ENCODE results near the gene HS6ST1.

- TF ChIP-seq POLR2A (IDR thresholded peaks at IDR 0.05): no peak
- no peak for TF ChIP-seq CTCF (IDR thresholded peaks at IDR 0.05)
Observed at GRCh38 chr2:128303911-128304310, 14.8 kb downstream of the HS6ST1 start.

Measured in right lobe of liver (tissue), 4 donors.